DMS153 treated with DMSO at 0.1 percent for 48 hours (cell line): ENCODE measurements around the gene GAS2L2.

Experiments
- DNase-seq: peaks from one replicate; lab custom pipeline; 2025; ENCODE audit not compliant: unreplicated experiment; lab: John Stamatoyannopoulos, UW

The GAS2L2 gene

DNA sequence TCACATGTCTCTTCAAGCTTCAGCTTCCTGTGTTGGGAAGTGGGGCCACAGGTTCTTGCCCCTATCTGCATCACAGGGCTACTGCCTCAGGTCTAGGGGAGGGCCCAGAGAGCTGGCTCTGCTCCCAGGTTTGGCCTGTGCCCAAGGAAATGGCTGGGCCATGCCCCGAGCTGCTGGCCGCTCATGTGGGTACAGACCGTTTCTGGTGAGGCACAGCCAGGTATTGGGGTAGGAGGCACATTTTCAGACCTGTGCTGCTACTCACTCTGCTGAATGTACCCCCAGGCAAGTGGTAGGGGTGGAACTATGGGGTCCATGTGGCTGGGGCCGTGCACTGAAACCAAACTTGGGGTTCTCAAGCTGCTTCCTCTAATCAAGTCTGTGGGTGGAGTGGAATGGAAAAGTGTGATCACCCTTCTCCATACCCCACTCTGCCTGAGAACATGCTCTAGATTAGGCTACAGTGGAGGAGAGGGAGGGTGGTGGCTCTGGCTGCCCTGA lies 4.6 kb downstream of the GAS2L2 start:
- DNase-seq: no peak

DNA sequence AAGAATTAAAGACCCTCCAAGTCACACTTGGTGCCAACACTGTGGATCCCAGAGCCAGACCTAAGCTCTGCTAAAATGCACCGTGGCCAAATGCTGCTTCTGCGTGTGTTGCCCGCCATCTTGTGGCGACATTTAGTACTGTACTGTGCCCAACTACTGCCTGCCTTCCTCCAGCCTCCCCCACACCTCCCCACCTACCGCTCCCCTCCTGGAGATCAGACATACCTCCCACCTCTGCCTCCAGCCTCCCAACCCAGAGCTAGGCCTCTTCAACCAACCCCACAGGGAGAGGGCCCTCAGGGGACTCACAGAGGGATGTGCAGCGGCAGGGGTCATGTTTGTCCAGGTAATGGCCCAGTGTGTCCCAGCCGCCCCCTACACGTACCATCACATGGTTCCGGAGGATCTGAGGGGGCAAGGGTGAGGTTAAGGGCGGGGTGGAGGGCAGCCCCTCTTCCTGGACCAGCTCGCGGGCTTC lies 5.5 kb downstream of the GAS2L2 start:
- DNase-seq: peak; percentile 46

DNA sequence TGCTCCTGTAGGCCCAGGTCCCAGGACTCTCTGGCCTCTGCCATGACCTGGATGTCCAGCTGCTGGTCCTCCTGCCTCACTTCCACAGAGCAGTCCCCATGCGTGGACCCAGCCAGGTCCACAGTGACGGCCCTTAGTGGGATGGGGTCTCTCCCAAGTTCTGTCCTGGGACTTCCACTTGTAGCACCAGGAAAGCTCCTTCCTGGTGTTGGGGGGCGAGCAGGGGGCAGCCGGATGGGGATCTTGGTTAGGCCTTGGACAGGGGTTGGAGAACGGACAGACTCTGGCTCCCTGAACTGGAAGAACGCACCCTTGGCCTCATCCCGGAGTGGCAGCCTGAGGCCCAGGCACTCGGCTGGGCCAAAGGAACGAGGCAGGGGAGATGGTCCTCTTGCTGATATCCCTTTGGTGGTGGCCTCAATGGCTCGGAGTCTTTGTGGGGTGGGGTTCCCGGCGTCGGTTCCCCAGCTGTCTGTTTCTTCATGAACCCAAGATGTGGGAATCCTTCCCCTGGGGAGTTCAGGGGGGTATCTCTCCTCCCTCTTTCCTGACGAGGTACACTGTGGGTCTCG lies 7.2 kb downstream of the GAS2L2 start:
- no peak for DNase-seq

DNA sequence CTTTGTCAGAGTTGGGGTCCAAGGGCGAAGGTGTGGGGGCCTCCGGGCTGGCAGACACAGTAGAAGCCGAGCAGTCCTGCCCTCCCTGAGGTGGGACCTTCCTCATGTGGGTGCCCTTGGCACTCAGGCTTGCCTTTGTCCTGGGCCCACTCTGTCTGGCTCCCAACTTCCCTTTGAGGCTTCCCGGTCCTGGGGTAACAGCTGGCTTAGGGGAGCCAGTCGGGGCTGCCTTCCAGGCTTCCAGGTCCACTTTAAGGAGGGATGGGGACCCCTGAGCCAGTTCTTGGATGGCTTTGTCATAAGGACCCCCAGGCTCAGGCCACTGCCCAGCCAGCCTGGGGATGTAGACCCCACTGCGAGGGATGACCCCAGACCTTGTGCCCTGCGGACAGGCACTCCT lies 7.8 kb downstream of the GAS2L2 start:
- no peak for DNase-seq

DNA sequence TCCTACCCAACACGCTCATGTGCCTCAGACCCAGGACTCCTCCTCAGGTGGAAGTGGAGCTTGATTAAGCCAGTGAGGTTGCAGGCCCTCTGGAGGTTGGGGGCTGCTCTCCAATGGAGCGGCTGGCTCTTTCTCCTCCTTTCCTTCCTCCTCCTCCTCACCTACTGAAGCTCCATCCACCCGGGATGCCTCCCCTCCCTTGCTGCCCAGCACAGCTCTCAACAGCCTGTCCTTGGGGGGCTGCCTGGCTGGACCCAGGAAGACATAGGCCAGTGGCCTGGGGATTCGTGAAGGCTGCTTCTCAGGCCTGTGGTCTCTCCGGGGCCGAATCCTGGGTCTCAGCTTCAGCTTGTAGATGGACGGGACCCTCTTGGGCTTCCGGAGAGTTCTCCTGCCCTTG lies 8.2 kb downstream of the GAS2L2 start:
- no peak for DNase-seq

DNA sequence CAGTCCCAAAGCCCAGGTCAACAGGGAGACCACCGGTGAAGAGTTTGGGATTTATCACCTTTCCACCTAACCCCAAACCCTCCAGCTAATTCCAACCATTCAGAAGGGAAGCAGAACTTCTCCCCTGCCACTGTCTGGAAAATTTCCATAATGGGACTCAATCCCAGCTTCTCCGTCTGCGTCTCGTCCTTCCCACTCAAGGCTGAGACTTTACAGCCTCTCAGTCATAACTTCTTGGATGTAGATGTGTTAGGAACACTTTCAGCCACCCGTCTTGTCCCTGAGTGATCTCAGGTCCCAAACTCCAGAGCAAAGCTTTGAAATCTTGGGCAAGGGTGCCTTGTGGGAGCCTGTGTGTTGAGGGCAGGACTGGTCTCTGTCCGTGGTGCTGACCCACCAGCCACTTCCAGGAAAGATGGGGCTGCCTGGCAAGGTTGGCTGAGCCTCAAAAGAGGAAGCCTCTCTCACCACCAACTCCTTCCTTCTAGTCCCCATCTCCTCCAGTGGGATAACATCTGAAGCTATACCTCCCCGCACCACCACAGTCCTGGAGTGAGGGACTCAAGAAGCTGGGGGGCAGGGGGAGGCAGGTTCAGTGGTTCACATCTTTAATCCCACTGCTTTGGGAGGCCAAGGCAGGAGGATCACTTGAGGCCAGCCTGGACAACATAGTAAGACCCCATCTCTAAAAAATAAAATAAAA lies 9.3 kb downstream of the GAS2L2 start:
- DNase-seq: no peak

DNA sequence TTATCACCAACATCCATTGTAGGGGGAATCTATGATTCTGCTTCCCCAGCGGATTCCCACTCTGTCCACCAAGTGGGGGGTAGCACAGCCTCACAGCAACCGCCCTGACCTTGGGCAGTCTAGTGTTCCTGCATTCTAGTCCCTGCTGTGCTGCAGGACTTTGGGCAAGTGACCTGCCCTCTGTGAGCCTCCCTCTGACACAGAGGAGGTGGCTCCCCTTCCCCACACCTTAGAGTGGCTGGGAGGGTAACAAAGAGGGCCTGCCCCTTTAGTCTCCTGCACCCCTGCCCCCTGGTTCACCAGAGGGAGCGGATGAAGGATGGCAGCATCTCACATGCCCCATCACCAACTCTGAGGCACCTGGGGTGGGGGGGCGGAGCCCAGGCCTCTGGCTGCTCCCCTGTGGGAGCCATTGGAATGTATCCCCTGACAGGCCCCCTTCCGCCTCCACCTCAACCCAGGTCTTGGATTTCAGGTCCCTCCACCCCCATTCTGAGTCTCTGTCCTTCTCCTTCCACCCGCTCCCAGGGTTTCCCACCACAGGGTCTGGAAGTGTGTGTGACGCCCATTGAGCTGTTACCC lies 10.1 kb downstream of the GAS2L2 start:
- DNase-seq: no peak

DNA sequence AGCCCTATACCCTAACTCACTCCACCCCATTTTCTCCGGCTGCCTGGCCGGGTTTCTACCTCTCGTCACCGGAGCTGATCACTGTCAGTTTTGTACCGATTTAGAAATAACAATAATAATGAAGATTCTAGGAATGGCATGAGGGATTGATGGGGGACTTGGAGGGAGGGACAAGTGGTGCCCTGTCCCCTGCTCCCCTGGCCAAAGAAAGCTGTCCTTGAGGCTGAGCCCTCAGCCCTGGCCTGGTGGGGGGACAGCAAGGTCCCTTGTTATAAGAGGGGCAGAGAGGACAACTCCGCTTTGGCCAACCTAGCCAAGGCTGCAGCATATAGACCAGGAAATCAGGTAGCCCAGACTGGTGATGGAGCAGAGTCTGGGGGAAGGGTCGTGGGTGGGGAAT lies 10.5 kb downstream of the GAS2L2 start:
- DNase-seq: no peak

DNA sequence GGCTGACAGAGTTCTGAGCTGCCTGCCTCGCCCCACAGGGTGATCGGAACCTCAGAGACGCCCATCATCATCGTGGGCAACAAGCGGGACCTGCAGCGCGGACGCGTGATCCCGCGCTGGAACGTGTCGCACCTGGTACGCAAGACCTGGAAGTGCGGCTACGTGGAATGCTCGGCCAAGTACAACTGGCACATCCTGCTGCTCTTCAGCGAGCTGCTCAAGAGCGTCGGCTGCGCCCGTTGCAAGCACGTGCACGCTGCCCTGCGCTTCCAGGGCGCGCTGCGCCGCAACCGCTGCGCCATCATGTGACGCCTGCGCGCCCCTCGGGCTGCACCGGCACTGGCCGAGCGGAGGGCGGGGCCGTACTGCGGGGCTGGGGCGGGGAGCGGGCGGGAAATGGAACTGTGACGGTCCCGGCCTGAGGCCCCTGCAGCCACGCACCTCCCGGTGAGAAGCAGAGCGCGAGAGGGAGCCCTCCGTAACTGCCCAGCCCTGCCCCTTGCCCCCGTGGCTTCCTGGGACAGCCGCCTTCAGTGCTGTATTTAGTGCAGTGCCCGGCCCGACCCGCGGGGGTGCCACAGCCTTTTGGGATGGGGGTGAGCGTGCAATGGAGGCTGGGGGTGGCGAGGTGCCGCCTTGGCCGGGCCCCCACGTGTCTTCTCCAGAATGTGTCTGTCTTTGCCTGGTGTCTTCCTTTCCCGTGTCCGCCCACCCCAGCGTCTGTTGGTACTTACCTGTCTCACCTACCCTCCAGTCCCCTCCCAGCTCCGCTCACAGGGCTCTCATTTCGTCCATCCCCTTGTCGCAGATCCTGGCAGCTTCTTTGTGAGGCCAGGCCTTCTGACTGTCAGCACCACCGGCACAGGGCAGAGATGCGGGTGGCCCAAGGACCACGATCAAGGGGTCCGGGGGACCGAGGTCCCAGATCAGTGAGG lies 11.8 kb downstream of the GAS2L2 start:
- no peak for DNase-seq

DNA sequence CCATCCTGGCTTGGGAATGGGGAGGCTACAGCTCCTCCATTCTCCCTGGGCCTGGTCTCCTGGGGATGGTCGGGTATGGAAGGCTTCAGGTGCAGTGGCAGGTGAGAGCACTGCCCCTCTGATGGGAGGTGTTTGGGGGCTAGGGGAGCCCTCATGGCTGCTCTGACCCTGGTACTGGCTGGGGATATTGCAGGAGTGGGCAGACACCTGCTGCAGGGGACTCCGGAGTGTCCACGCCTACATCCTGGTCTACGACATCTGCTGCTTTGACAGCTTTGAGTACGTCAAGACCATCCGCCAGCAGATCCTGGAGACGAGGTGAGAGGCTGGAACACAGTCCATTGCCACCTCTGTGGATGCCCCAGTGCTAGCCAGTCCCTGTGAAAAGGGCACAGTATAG lies 12.8 kb downstream of the GAS2L2 start:
- DNase-seq: no peak

DNA sequence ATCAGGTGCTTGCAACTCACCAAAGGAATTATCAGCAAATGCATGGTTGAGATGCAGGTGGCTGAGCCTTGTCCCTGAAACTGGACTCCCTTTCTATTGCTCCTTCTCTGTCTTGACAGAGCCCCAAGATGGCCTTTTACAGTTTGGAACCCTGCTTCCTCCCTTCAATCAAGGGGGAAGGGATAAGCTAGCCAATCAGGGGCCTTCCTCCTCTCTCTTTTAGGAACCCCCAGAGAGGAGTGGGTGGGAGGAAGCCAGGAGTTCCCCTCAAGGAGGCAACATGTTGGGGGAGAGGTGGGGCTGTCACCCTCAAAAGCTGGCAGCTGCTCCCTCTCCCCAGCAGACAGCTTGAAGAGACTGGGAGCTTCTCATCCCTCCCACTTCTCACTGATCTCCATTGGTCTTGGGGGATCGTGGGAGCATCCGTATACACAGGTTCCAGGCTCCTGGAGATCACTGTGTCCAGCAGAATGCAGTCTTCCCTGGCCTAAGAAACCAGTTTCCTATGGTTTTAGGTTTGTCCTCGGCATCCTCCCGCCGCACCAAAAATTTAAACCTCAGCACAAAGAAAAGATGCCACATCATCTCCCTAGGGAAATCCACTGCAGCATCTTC lies 14.4 kb downstream of the GAS2L2 start:
- DNase-seq: no peak

DNA sequence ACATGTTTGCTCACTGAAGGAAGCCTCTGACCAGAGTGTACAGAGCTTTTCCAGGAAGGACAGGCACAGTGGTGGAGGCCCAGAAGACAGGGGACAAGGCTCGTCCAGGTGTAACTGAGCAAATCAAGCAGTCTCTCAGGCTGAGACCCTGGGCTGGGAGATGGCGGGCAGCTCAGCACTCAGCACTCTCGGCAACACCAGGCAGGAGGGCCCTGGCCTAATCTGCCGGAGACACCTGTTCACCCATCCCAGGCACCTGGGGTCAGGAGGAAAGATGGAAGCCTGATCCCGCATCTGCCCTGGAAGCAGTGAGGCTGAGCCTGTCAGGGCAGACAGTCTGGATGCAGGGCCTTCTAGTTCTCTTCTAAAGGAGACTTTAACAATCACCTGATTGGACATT lies 16.8 kb downstream of the GAS2L2 start:
- no peak for DNase-seq

DNA sequence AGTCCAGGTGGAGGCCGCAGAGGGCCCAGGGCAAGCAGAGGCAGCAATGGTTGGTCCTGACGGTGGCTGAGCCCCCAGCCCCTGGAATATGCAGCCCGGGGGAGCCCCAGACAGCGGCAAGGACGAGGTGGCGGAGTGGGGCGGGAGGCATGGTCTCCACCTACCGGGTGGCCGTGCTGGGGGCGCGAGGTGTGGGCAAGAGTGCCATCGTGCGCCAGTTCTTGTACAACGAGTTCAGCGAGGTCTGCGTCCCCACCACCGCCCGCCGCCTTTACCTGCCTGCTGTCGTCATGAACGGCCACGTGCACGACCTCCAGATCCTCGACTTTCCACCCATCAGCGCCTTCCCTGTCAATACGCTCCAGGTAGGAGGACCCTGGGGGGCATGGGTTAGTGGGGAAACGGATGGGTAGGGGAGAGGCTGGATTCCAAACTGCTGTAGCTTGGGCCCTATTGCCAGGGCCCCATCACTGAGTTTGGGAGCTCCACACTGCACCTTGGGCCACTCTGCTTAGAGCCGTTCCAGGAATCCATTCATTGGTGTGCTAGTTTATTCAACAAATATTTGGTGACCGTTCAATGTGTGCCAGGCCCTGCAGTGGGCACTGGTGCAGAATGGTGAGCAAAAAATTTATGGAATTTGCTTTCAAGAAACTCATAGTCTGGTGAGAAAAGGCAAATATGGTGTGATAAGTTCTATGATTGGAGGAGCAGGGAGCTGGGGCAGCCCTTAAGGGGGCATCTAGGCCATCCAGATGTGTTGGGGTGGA lies 17.8 kb downstream of the GAS2L2 start:
- DNase-seq: no peak

DNA sequence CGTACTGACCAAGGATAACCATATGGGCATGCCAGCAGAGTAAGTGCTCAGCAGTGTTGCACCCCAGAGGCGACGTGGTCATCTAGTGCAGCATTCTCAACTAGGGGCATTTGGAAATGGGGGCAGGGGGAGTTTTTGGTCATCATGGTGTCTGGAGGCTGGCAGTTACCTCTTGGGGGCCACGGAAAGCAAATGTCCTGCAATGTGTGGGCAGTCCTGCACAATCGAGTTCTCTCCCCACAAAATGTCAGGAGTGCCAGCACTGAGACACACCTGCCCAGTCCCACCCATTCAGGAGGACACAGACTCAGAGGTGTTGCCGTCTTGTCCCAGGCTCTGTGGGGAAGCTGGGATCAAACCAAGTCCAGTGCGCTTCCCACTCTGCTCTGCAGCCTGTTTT lies 18.6 kb downstream of the GAS2L2 start:
- DNase-seq: no peak

DNA sequence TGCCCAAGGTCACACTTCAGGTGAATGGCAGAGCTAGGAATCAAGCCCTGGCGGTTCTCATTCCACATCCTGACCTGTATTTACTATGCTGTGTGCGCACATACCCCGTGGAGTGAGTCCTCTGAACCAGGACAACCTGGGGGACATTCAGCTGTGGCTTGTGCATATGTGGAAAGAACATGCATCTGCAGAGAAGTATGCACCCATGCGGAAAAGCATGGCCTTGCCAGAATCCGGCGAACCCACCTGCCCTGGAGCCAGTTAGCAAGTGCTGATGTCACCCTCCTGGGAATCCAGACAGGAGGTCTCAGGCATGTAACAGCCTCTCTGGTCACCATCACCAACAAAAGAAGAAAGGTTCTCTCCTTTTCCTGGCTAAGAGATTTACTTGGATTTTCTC lies 19.7 kb downstream of the GAS2L2 start:
- no peak for DNase-seq

DNA sequence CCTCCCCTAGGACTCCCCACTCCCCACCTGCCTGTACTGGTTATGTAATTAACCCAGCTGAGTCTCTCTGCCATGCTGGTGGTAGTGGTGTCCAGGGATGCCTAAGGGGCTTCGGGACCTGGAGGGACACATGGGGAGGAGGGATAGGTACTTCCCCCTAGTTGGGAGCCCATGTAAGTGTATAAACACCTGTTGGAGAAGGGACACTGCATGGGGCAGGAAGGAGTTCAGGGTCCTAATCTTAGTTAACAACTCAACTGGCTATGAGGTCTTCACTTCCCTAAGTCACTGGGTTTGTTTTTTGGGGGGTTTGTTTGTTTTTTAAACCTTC lies 20.3 kb downstream of the GAS2L2 start:
- no peak for DNase-seq

DNA sequence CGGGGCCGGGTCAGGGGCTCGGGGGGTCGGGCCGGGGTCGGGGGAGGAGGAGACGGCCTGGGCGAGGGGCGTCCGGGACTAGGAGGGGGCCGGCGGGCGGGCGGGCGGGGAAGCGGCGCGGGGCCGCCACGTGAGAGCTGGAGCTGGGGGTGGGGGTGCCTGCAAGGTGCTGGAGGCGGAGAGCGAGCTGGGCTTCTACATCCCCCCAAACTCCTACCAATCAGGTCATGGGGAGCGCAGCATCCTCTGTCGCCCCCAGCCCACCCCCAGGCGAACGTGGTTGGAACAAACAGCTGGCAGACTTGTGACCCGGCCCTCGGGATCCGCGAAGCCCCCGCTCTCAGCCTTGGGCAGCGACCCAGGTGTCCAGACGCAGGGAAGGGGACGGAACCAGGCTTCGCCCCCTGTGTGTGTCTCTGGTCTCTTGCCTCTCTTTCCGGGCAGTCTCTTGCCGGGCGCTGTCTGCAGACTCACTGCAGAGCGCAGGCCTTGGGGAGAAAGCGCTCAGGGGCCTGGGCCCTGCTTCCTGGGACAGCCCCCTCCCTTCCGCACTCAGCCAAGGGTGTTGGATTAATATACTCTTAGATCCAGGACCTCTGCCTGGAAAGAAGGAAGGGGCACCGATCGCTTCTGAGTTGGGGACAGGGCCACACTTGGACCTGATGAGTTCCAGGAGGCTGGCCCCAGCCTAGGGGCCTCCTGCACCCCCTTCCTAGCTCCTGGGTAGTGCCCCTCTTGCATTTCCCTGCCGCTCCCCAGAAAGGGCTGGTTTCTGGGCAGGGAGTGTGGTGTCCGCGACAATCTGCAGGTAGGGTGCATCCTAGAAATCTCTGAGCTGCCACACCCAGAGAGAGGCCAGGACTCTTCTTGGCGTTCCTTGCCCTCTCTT lies 20.9 kb downstream of the GAS2L2 start:
- DNase-seq: no peak

DNA sequence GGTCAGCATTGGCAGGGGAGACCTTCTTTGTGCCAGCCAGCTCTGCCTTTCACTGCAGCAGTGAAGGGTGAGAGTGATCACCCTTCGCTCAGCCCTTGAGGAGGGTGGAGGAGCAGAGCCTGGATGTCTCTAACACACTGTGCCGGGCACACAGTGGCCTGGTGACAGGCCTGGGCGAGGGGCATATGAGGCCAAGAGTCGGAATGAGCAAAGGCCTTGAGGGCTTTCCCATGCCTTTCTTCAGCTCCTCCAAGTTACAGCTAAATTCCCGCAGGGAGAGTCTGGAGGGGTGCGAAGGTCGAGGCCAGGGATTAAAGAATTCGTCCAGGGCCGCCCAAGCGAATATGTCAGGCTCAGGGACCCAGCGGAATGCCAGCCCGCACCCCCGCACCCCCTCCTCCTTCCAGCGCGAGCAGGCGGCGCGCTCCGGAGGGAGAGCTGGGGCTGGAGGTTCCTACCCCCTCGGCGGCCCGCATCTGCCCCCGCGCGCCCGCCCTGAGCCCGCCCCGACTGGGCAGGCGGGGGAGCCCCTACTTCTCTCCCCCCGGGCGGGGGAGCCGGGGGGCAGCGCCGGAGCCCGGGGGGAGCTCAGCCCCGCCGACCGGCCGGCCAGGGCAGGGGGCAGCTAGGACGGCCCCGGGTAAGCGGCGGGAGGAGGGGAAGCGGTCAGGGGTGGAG lies 21.7 kb downstream of the GAS2L2 start, which contains the start of gene RASL10B:
TSS of gene RASL10B (plus strand) at position 401 of the 678 bp plus-strand sequence. CDS start 3,546 bp downstream, outside the sequence.
- no peak for DNase-seq
